Stimulated activated effector memory CD8-positive, alpha-beta T cell treated with anti-CD3 and anti-CD28 coated beads, Interleukin-12 subunit alpha, Interleukin-12 subunit beta, amount 100 ng/mL, for 72 hours (primary cell): ENCODE measurements around the gene SLC1A3.

Experiments used
- ATAC-seq: fragments of 150-1000 bp; cut with Tn5 transposase; 2 replicates; pipeline ENCODE4 v1.10.0; 2021
- DNase-seq, 2 donors: peaks; one replicate each; pipeline ENCODE4 v3.0.0; 2021 to 2022; ENCODE audit warnings: low spot score in 2 of 2
- H3K27ac Mint-ChIP-seq: one replicate; pipeline ENCODE4 v1.8.0; 2022; ENCODE audit warnings: mild to moderate bottlenecking, mixed read lengths
- H3K36me3 Mint-ChIP-seq: one replicate; pipeline ENCODE4 v1.8.0; 2022; ENCODE audit warnings: mild to moderate bottlenecking, mixed read lengths
- H3K4me1 Mint-ChIP-seq: one replicate; pipeline ENCODE4 v1.8.0; 2022; ENCODE audit warnings: mixed read lengths
- H3K4me3 Mint-ChIP-seq: one replicate; pipeline ENCODE4 v1.8.0; 2022; ENCODE audit warnings: mild to moderate bottlenecking, mixed read lengths
- H3K9me3 Mint-ChIP-seq: one replicate; pipeline ENCODE4 v1.8.0; 2022; ENCODE audit warnings: mixed read lengths

The SLC1A3 gene

GRCh38 chr5:36590513-36591286, 15.7 kb upstream of the SLC1A3 start:
- Mint-ChIP-seq H3K4me3 (no peak overlapping the region), H3K9me3 (no peaks in the 10 kb centered on the region), H3K36me3 (no peaks in the 10 kb centered on the region), H3K4me1 (no peaks in the 10 kb centered on the region), H3K27ac (no peak overlapping the region)
- ATAC-seq: no peak
- DNase-seq: no peak

- DNase-seq (no peak), ATAC-seq (no peak)
- no peaks in the 10 kb centered on the region for H3K36me3 Mint-ChIP-seq
- peaks cover 4% of the 10 kb centered on the region for H3K9me3 Mint-ChIP-seq
- no peak overlapping the region for H3K4me3 Mint-ChIP-seq
- H3K27ac Mint-ChIP-seq: no peak overlapping the region
- H3K4me1 Mint-ChIP-seq: no peaks in the 10 kb centered on the region
Measured at GRCh38 chr5:36593867-36594266, 12.5 kb upstream of the SLC1A3 start.

GRCh38 chr5:36596247-36596646, 10.2 kb upstream of the SLC1A3 start:
- H3K36me3 Mint-ChIP-seq: no peaks in the 10 kb centered on the region
- ATAC-seq: no peak
- peaks cover 4% of the 10 kb centered on the region for H3K9me3 Mint-ChIP-seq
- no peak for DNase-seq
- no peak overlapping the region for H3K4me3 Mint-ChIP-seq
- no peak overlapping the region for H3K27ac Mint-ChIP-seq
- H3K4me1 Mint-ChIP-seq: no peaks in the 10 kb centered on the region

GRCh38 chr5:36596756-36597155, 9.7 kb upstream of the SLC1A3 start:
- ATAC-seq: no peak
- Mint-ChIP-seq H3K36me3 (no peaks in the 10 kb centered on the region), H3K27ac (no peak overlapping the region), H3K9me3 (peaks cover 4% of the 10 kb centered on the region), H3K4me3 (no peak overlapping the region), H3K4me1 (no peaks in the 10 kb centered on the region)
- no peak for DNase-seq

- Mint-ChIP-seq H3K27ac (no peak overlapping the region), H3K4me1 (no peaks in the 10 kb centered on the region), H3K36me3 (no peaks in the 10 kb centered on the region), H3K4me3 (no peak overlapping the region), H3K9me3 (peaks cover 4% of the 10 kb centered on the region)
- ATAC-seq (no peak), DNase-seq (no peak)
Measured at GRCh38 chr5:36598045-36598444, 8.4 kb upstream of the SLC1A3 start.

- no peaks in the 10 kb centered on the region for H3K36me3 Mint-ChIP-seq
- H3K9me3 Mint-ChIP-seq: peaks cover 4% of the 10 kb centered on the region
- H3K27ac Mint-ChIP-seq: no peak overlapping the region
- H3K4me3 Mint-ChIP-seq: no peak overlapping the region
- H3K4me1 Mint-ChIP-seq: no peaks in the 10 kb centered on the region
- DNase-seq (no peak), ATAC-seq (no peak)
Measured at GRCh38 chr5:36599986-36600779, 6.2 kb upstream of the SLC1A3 start.

- Mint-ChIP-seq H3K27ac (no peak overlapping the region), H3K9me3 (peaks cover 4% of the 10 kb centered on the region), H3K4me1 (no peaks in the 10 kb centered on the region), H3K4me3 (no peak overlapping the region), H3K36me3 (no peaks in the 10 kb centered on the region)
- ATAC-seq (no peak), DNase-seq (no peak)
Measured at GRCh38 chr5:36600917-36601527, 5.4 kb upstream of the SLC1A3 start.

GRCh38 chr5:36602704-36603321, 3.6 kb upstream of the SLC1A3 start:
- H3K9me3 Mint-ChIP-seq: peaks cover under 1% of the 10 kb centered on the region
- H3K4me1 Mint-ChIP-seq: peaks cover 12% of the 10 kb centered on the region
- no peaks in the 10 kb centered on the region for H3K36me3 Mint-ChIP-seq
- no peak overlapping the region for H3K27ac Mint-ChIP-seq
- DNase-seq (no peak), ATAC-seq (no peak)
- H3K4me3 Mint-ChIP-seq: no peak overlapping the region

GRCh38 chr5:36605241-36605640, 1.2 kb upstream of the SLC1A3 start:
- no peaks in the 10 kb centered on the region for H3K36me3 Mint-ChIP-seq
- H3K9me3 Mint-ChIP-seq: no peaks in the 10 kb centered on the region
- DNase-seq (no peak), ATAC-seq (no peak)
- H3K4me1 Mint-ChIP-seq: peaks cover 12% of the 10 kb centered on the region
- H3K27ac Mint-ChIP-seq: no peak overlapping the region
- H3K4me3 Mint-ChIP-seq: no peak overlapping the region

GRCh38 chr5:36606036-36606427, 374 bp upstream of the SLC1A3 start:
- peaks cover 12% of the 10 kb centered on the region for H3K4me1 Mint-ChIP-seq

GRCh38 chr5:36607114-36607571, 737 bp downstream of the SLC1A3 start:
- Mint-ChIP-seq H3K4me1 (peaks cover 12% of the 10 kb centered on the region), H3K4me3 (peak overlapping the region; percentile 67), H3K27ac (no peak overlapping the region), H3K36me3 (no peaks in the 10 kb centered on the region), H3K9me3 (no peaks in the 10 kb centered on the region)
- ATAC-seq (no peak), DNase-seq (no peak)

More at GRCh38 chr5:36606036-36606427, 374 bp upstream of the SLC1A3 start:
- Mint-ChIP-seq H3K9me3 (no peaks in the 10 kb centered on the region), H3K4me3 (peak overlapping the region; percentile 67), H3K27ac (no peak overlapping the region), H3K36me3 (no peaks in the 10 kb centered on the region)
- DNase-seq (no peak), ATAC-seq (no peak)

- Mint-ChIP-seq H3K27ac (no peak overlapping the region), H3K4me3 (no peak overlapping the region), H3K9me3 (no peaks in the 10 kb centered on the region), H3K36me3 (no peaks in the 10 kb centered on the region), H3K4me1 (peaks cover 12% of the 10 kb centered on the region)
- ATAC-seq (no peak), DNase-seq (no peak)
Measured at GRCh38 chr5:36607838-36608783, 1.7 kb downstream of the SLC1A3 start.

- H3K4me1 Mint-ChIP-seq: peaks cover 12% of the 10 kb centered on the region
- DNase-seq (no peak), ATAC-seq (no peak)
- H3K9me3 Mint-ChIP-seq: no peaks in the 10 kb centered on the region
- H3K27ac Mint-ChIP-seq: no peak overlapping the region
- H3K36me3 Mint-ChIP-seq: no peaks in the 10 kb centered on the region
- H3K4me3 Mint-ChIP-seq: no peak overlapping the region
Measured at GRCh38 chr5:36610621-36611020, 4.2 kb downstream of the SLC1A3 start.

GRCh38 chr5:36611520-36612274, 5.3 kb downstream of the SLC1A3 start:
- Mint-ChIP-seq H3K4me3 (no peak overlapping the region), H3K27ac (no peak overlapping the region), H3K36me3 (no peaks in the 10 kb centered on the region), H3K9me3 (no peaks in the 10 kb centered on the region), H3K4me1 (peaks cover 5% of the 10 kb centered on the region)
- ATAC-seq: no peak
- DNase-seq: no peak
